ENCODE results near the gene HNRNPU.

DNA sequence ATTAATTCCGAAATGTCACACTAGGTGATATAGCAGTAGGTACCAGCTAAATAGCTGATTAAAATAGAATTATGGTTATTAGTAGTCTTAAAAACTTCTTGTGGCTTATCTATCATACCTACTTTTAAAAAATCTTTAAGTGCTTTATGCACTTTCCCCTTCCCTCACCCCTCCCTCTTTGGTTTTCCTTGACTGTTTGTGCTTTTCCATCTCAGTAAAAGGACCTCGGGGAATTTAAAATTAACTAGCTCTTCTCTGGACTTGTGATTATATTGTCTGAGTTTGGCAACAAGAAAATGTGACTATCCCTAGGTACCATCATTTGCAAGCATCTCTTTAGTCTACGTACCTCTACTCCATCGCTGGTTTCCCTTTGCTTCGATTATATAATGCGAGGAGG, 17.7 kb downstream of the HNRNPU start:
- TF ChIP-seq, protein P1, sequence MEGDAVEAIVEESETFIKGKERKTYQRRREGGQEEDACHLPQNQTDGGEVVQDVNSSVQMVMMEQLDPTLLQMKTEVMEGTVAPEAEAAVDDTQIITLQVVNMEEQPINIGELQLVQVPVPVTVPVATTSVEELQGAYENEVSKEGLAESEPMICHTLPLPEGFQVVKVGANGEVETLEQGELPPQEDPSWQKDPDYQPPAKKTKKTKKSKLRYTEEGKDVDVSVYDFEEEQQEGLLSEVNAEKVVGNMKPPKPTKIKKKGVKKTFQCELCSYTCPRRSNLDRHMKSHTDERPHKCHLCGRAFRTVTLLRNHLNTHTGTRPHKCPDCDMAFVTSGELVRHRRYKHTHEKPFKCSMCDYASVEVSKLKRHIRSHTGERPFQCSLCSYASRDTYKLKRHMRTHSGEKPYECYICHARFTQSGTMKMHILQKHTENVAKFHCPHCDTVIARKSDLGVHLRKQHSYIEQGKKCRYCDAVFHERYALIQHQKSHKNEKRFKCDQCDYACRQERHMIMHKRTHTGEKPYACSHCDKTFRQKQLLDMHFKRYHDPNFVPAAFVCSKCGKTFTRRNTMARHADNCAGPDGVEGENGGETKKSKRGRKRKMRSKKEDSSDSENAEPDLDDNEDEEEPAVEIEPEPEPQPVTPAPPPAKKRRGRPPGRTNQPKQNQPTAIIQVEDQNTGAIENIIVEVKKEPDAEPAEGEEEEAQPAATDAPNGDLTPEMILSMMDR (IDR thresholded peaks at IDR 0.05) = no peak
- TF ChIP-seq POLR2A (IDR thresholded peaks at IDR 0.05) = no peak
